ENCODE measurements around the gene SEPTIN6.
A peak's percentile ranks its signal among the peaks of the same experiment; 100 is the strongest.

DNA sequence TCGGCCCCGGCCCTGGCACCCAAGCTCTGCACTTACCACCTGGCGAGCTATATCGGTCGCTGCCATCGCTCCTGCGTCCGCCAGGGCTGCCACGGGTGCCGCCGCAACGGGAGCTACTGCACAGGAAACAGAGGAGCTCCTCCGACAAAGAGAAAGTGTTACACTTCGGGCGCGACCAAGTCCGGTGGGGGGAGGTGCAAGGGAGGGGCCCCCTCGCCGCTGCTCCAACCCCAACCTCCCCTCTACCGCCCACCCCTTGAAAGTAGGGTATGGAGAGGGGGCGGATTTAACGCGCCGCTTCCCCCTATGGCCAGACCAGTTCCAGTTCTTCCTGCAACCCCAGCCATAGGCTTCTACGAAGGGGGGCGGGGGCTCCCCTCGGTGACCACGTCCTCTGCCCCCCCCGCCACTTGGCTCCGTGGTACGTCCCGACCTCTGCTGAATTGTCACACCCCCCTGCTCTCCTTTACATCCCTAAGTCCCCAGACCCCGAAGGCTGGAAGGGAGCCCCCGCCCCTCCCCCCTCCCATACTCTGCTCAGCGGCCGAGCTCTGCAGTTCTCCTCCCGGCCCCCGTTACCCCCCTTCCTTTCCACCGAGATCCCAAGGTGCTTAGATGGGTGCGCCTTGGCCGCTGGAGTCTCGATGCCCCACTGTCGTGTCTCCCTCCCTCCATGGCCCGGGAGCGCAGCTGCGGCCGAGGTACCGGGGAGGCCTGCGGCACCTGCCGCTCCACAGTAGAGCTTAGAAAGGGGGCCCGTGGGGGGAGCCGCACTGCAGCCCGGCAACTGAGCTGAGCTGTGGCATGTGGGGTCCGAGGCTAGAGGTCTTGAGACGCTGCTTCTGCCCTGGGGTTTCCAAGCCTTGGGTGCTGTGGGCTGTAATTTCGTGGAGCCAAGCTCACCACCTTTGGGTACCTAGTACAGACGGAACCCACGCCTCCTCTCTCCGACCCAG, at the start of gene SEPTIN6:
- TF ChIP-seq CTCF (IDR thresholded peaks at IDR 0.05): peak in 2 of 5 experiments; percentile 31 to 40
- peak in 1 of 2 donors; percentile 63 for TF ChIP-seq EP300 (IDR thresholded peaks at IDR 0.05)
- TF ChIP-seq POLR2A (IDR thresholded peaks at IDR 0.05): no peak

All from tibial nerve (tissue), 4 donors.